GM18951 (cell line): ENCODE measurements around the gene LDLRAD4.

Experiments
- POLR2A ChIP-seq: IDR thresholded peaks from 4 replicates; pipeline ENCODE4 v1.6.1; 2011; ENCODE audit warnings: mild to moderate bottlenecking; ENCODE audit not compliant: insufficient read length, insufficient read depth; ENCODE audit errors: extremely low read depth
- in situ Hi-C: fragments of 300-500 bp; cut with MboI; formaldehyde crosslinking; loops from one replicate; pipeline ENCODE4 v1.12.0; 2022; ENCODE audit warnings: low sequenced_read_pairs, mixed read lengths, inconsistent platforms; ENCODE audit not compliant: unreplicated experiment

LDLRAD4 gene

GRCh38 chr18:13185675-13186198, 32.8 kb upstream of the LDLRAD4 start:
- no peak for TF ChIP-seq POLR2A
- in situ Hi-C loops: no loop called here

GRCh38 chr18:13186687-13187086, 31.9 kb upstream of the LDLRAD4 start:
- in situ Hi-C loops: no loop called here

DNA sequence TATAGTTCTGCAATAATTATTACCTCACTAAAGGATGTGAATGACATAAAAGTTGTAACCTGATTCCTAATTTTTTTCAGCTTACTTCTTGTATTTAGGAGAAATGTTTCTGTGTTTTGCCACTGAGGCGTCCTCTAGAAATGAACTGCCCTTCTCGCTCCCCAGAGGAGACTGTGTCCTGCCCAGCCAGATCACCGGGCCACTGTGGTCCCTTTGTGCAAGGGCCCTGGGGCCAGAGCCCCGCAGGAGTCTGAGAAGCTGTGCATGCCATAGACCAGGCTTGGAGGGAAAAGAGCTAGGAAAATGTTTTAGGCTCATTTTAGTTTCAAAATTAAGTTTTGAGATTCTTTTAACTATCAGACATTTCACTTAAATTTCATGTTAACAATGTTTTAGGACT, 31.1 kb upstream of the LDLRAD4 start:
- in situ Hi-C loops: no loop called here
- no peak for TF ChIP-seq POLR2A

More at GRCh38 chr18:13186687-13187086, 31.9 kb upstream of the LDLRAD4 start:
- no peak for TF ChIP-seq POLR2A

GRCh38 chr18:13191031-13191430, 27.5 kb upstream of the LDLRAD4 start:
- no peak for TF ChIP-seq POLR2A
- in situ Hi-C loops: no loop called here

DNA sequence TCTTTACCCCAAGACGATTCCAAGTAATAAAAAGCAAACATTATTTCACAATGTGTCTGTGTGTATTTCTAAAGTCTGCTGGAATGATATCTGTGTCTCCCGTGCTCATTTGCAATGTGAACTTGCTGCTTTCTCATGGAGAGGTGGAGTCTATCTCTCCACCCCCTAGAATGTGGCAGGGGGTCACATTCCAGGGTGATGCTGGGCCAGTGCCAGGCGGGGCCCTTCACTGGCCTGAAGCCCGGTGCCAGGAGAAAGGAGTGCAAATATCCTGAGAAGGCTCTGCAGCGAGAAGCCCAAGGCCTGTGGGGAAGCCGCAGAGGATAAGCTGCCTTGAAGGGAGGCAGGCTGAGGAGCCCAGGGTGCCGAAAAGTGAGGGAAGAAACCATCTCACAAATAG, 26.8 kb upstream of the LDLRAD4 start:
- TF ChIP-seq POLR2A: no peak
- in situ Hi-C loops: no loop called here

DNA sequence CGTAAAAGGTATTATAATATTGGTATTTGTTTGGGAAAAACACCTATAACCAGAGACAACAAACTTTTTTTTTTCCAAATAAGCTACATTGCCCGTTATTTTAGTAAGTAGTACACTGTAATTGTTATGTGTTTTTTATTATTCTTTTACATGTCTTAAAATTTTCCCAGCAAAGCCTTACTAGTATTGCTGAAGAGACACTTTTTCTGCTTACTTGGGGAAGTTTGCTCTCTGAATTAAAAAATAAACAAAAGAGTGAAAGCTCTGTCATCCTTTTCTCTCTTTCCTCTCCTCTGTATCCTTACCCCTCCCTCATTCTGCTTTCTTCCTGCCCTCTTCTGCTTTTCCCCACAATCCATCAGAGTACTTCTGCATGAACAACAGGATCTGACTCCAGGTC, 25.6 kb upstream of the LDLRAD4 start:
- in situ Hi-C loops: no loop called here
- TF ChIP-seq POLR2A: no peak

- in situ Hi-C loops: no loop called here
- TF ChIP-seq POLR2A: no peak
Measured at GRCh38 chr18:13194239-13194638, 24.3 kb upstream of the LDLRAD4 start.

DNA sequence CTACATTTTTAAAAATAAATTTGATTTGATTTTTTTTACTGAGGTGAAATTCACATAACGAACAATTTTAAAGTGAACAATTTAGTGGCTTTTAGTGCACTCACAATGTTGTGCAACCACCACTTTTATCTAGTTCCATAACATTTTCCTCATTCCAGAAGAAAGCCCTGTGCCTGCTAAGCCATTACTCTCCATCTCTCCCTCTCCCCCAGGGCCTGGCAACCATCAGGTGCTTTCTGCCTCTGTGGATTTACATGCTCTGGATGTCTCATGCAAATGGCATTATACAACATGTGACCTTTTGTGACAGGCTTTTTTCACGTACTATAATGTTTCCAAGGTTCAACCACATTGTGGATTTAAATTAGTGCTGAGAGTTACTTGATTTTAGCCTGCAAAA, 19.9 kb upstream of the LDLRAD4 start:
- in situ Hi-C loops: no loop called here
- TF ChIP-seq POLR2A: no peak

GRCh38 chr18:13199169-13199568, 19.4 kb upstream of the LDLRAD4 start:
- TF ChIP-seq POLR2A: no peak
- in situ Hi-C loops: no loop called here

- in situ Hi-C loops: no loop called here
- no peak for TF ChIP-seq POLR2A
Measured at GRCh38 chr18:13201292-13201691, 17.3 kb upstream of the LDLRAD4 start.

GRCh38 chr18:13202571-13202970, 16.0 kb upstream of the LDLRAD4 start:
- in situ Hi-C loops: no loop called here

GRCh38 chr18:13206301-13206700, 12.3 kb upstream of the LDLRAD4 start:
- in situ Hi-C loops: no loop called here
- no peak for TF ChIP-seq POLR2A

More at GRCh38 chr18:13202571-13202970, 16.0 kb upstream of the LDLRAD4 start:
- no peak for TF ChIP-seq POLR2A

DNA sequence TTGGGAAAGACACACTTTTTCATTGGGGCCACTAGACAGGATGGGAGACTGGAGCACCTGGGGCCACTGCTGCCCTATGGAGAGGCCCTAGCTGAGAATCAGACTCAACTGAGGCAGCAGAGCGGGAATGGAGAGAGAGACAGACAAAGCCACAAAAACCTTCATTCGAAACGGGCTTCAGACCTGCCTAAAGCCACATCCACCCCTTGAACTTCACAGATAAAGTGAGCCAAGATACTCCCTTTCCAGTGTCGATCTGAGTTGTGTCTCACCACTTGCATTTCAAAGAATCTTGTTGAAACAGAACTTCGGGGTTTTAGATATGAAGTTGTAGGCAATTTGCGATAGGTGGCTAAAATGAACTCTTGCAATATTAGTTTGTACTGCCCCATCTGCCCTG, 11.3 kb upstream of the LDLRAD4 start:
- TF ChIP-seq POLR2A: no peak
- in situ Hi-C loops: no loop called here

DNA sequence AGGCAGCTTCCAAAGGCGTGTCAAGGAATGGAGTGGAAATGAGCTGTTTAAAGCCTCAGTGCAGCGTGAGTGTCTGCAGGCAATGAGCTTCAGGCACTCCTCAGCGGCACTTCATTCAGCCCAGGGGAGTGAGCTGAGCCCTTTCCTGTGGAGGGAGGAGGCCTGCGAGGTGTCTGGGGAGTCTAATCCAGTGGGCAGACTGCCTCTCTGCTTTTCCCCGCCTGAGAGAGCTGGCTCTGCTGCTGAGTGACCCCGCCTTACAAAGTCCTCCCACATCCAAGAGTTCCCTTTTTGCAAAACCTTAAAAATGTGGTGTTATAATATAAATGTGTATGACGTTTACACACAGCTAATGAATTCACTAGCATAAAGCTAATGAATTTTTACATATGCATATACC, 7.0 kb upstream of the LDLRAD4 start:
- in situ Hi-C loops: no loop called here
- no peak for TF ChIP-seq POLR2A
